ENCODE results near the gene AHRR. TPM values are rescaled to one million over a fixed set of nuclear protein-coding genes. Genes with fewer than 3 reads are reported as not detected.

Gene AHRR
- total and polyA plus RNA-seq, 10 of the 15 experiments (the other 5 are each of a cell fraction or from before 2014, with no cell fraction given) = 0.90 to 35.2 (median 19.2) TPM

DNA sequence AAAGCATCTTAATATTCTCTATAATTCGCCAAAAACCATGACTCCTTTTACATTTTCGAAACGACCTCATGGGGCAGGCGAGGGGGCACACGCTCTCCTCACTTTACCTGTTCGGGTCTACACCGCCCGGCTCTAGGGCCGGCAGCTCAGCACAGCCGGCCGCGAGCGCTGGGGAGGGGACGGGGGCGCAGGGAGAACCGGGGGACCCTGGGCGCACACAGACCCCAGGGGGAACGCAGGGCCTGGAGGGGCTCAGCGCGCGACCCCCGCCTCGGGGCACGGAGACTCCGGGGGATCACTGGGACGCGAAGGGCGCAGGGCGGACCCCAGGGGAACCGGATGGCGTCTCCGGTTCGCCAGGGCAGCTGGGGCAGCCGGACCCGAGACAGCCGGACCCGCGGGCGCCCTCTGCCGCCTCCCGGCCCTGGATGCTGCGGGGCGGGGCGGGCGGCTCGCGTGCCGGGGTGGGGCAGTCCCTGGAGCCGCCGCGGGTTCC, at the start of gene AHRR (continued):
- TF ChIP-seq, protein P1, sequence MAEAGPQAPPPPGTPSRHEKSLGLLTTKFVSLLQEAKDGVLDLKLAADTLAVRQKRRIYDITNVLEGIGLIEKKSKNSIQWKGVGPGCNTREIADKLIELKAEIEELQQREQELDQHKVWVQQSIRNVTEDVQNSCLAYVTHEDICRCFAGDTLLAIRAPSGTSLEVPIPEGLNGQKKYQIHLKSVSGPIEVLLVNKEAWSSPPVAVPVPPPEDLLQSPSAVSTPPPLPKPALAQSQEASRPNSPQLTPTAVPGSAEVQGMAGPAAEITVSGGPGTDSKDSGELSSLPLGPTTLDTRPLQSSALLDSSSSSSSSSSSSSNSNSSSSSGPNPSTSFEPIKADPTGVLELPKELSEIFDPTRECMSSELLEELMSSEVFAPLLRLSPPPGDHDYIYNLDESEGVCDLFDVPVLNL (IDR thresholded peaks at IDR 0.05; ENCODE audit: low read depth, low read length) = no peak
- TF ChIP-seq TARDBP (IDR thresholded peaks at IDR 0.05; ENCODE audit: borderline replicate concordance) (no peak), TBL1XR1 (IDR thresholded peaks at IDR 0.05; ENCODE audit: low read depth, low read length) (no peak), RBBP5 (conservative IDR thresholded peaks at IDR 0.05) (no peak), TAF1 (IDR thresholded peaks at IDR 0.05; ENCODE audit: borderline replicate concordance, low read depth, low read length) (no peak), MTA2 (IDR thresholded peaks at IDR 0.05; ENCODE audit: low read depth) (no peak), ZNF384 (IDR thresholded peaks at IDR 0.05; ENCODE audit: borderline replicate concordance, low read depth, low read length) (no peak), MTA3 (IDR thresholded peaks at IDR 0.05; ENCODE audit: borderline replicate concordance, low read length) (no peak), JUND (IDR thresholded peaks at IDR 0.05; ENCODE audit: low read depth, low read length) (no peak), SMC3 (IDR thresholded peaks at IDR 0.05; ENCODE audit: borderline replicate concordance, low read length) (0 out of 2 replicates have a peak, but pooled peaks have one; percentile 13), SUZ12 (IDR thresholded peaks at IDR 0.05; ENCODE audit: unreplicated experiment) (no peak), PML (IDR thresholded peaks at IDR 0.05; ENCODE audit: low read length) (no peak), NR2C2 (IDR thresholded peaks at IDR 0.05; ENCODE audit: borderline replicate concordance, control insufficient read depth, insufficient read length, low read depth) (no peak), ETV6 (conservative IDR thresholded peaks at IDR 0.05 in 1 of 2, IDR thresholded peaks at IDR 0.05 in 1 of 2; ENCODE audit: borderline replicate concordance in 1 of 2, low read depth in 1 of 2) (no peak), POU2F2 (IDR thresholded peaks at IDR 0.05; ENCODE audit: borderline replicate concordance, low read depth, low read length) (no peak), MYC (IDR thresholded peaks at IDR 0.05; ENCODE audit: insufficient read depth, insufficient read length, insufficient replicate concordance, low read length, severe bottlenecking) (no peak), ASH2L (IDR thresholded peaks at IDR 0.05; ENCODE audit: borderline replicate concordance, low read depth) (no peak), RAD21 (IDR thresholded peaks at IDR 0.05; ENCODE audit: insufficient read depth, low read depth, low read length) (peak; percentile 26; the same call in 1 of the 2 replicates), MXI1 (IDR thresholded peaks at IDR 0.05; ENCODE audit: low read depth, low read length) (no peak), CEBPB (IDR thresholded peaks at IDR 0.05; ENCODE audit: borderline replicate concordance in 1 of 2, low read depth in 2 of 2, low read length in 2 of 2) (no peak), EZH2 (IDR thresholded peaks at IDR 0.05; ENCODE audit: borderline replicate concordance, control insufficient read depth, low read depth, low read length) (no peak)
- TF ChIP-seq, protein P2, sequence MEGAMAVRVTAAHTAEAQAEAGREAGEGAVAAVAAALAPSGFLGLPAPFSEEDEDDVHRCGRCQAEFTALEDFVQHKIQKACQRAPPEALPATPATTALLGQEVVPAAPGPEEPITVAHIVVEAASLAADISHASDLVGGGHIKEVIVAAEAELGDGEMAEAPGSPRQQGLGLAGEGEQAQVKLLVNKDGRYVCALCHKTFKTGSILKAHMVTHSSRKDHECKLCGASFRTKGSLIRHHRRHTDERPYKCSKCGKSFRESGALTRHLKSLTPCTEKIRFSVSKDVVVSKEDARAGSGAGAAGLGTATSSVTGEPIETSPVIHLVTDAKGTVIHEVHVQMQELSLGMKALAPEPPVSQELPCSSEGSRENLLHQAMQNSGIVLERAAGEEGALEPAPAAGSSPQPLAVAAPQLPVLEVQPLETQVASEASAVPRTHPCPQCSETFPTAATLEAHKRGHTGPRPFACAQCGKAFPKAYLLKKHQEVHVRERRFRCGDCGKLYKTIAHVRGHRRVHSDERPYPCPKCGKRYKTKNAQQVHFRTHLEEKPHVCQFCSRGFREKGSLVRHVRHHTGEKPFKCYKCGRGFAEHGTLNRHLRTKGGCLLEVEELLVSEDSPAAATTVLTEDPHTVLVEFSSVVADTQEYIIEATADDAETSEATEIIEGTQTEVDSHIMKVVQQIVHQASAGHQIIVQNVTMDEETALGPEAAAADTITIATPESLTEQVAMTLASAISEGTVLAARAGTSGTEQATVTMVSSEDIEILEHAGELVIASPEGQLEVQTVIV (IDR thresholded peaks at IDR 0.05; ENCODE audit: borderline replicate concordance, partially characterized antibody) = no peak
- TF ChIP-seq, protein P3, sequence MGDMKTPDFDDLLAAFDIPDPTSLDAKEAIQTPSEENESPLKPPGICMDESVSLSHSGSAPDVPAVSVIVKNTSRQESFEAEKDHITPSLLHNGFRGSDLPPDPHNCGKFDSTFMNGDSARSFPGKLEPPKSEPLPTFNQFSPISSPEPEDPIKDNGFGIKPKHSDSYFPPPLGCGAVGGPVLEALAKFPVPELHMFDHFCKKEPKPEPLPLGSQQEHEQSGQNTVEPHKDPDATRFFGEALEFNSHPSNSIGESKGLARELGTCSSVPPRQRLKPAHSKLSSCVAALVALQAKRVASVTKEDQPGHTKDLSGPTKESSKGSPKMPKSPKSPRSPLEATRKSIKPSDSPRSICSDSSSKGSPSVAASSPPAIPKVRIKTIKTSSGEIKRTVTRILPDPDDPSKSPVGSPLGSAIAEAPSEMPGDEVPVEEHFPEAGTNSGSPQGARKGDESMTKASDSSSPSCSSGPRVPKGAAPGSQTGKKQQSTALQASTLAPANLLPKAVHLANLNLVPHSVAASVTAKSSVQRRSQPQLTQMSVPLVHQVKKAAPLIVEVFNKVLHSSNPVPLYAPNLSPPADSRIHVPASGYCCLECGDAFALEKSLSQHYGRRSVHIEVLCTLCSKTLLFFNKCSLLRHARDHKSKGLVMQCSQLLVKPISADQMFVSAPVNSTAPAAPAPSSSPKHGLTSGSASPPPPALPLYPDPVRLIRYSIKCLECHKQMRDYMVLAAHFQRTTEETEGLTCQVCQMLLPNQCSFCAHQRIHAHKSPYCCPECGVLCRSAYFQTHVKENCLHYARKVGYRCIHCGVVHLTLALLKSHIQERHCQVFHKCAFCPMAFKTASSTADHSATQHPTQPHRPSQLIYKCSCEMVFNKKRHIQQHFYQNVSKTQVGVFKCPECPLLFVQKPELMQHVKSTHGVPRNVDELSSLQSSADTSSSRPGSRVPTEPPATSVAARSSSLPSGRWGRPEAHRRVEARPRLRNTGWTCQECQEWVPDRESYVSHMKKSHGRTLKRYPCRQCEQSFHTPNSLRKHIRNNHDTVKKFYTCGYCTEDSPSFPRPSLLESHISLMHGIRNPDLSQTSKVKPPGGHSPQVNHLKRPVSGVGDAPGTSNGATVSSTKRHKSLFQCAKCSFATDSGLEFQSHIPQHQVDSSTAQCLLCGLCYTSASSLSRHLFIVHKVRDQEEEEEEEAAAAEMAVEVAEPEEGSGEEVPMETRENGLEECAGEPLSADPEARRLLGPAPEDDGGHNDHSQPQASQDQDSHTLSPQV (IDR thresholded peaks at IDR 0.05) = peak; percentile 68; the same call in 1 of the 2 replicates

All from GM12878 (cell line).